Jurkat, Clone E6-1 (cell line): ENCODE results near the gene NACC1.
"Not testable (repeated sequence)": the region's sequence is repeated elsewhere in the genome, so short reads cannot be mapped to it uniquely, and the experiment has no call there.

Experiments
- DNase-seq: peaks from one replicate; pipeline ENCODE4 v3.0.0-alpha.2; 2011; ENCODE audit warnings: low read depth, low spot score
- H3K4me3 ChIP-seq: 2 replicates; pipeline ENCODE4 v1.5.1; 2011; ENCODE audit warnings: mild to moderate bottlenecking, low read length, control low read depth, moderate library complexity

The NACC1 gene

GRCh38 chr19:13134626-13135025, 16.6 kb downstream of the NACC1 start:
- no peak overlapping the region for H3K4me3 ChIP-seq
- no peak for DNase-seq

GRCh38 chr19:13135068-13136062, 17.3 kb downstream of the NACC1 start:
- no peak for DNase-seq
- no peak overlapping the region for H3K4me3 ChIP-seq

- H3K4me3 ChIP-seq, result no peak overlapping the region
- DNase-seq, result no peak
Measured at GRCh38 chr19:13137290-13137794, 19.3 kb downstream of the NACC1 start.

GRCh38 chr19:13138171-13138915, 20.3 kb downstream of the NACC1 start:
- DNase-seq, result no peak
- no peak overlapping the region for H3K4me3 ChIP-seq

GRCh38 chr19:13138916-13139198, 20.8 kb downstream of the NACC1 start:
- DNase-seq, result no peak
- no peak overlapping the region for H3K4me3 ChIP-seq

- H3K4me3 ChIP-seq, result no peak overlapping the region
- no peak for DNase-seq
Measured at GRCh38 chr19:13139633-13140311, 21.7 kb downstream of the NACC1 start.

- no peak overlapping the region for H3K4me3 ChIP-seq
- no peak for DNase-seq
Measured at GRCh38 chr19:13146763-13147563, 28.9 kb downstream of the NACC1 start.

GRCh38 chr19:13149173-13149627, 31.1 kb downstream of the NACC1 start:
- not testable (repeated sequence) for DNase-seq
- H3K4me3 ChIP-seq, result peak overlapping the region; percentile 97

GRCh38 chr19:13149628-13150186, 31.6 kb downstream of the NACC1 start:
- peak overlapping the region; percentile 97 for H3K4me3 ChIP-seq
- no peak for DNase-seq

- DNase-seq, result peak; percentile 84
- H3K4me3 ChIP-seq, result peak within 1 kb of the TSS; percentile 97
Measured at GRCh38 chr19:13150187-13150930, 32.3 kb downstream of the NACC1 start, which contains the start of the genes IER2 and STX10. Gene IER2, plus strand, starts transcription at chr19:13150411. Its CDS starts 2,776 bp downstream, at chr19:13153187. Gene STX10, minus strand, starts transcription at chr19:13150375. Its CDS starts 202 bp downstream, at chr19:13150173.

- H3K4me3 ChIP-seq, result peak overlapping the region; percentile 97
- DNase-seq, result no peak
Measured at GRCh38 chr19:13150931-13151604, 33.0 kb downstream of the NACC1 start.

GRCh38 chr19:13151605-13152355, 33.7 kb downstream of the NACC1 start:
- peak; percentile 95 for DNase-seq
- H3K4me3 ChIP-seq, result peak overlapping the region; percentile 97

- peak overlapping the region; percentile 90 for H3K4me3 ChIP-seq
- no peak for DNase-seq
Measured at GRCh38 chr19:13152356-13152973, 34.4 kb downstream of the NACC1 start.

GRCh38 chr19:13152974-13153568, 35.0 kb downstream of the NACC1 start:
- peak; percentile 92 for DNase-seq
- peak overlapping the region; percentile 90 for H3K4me3 ChIP-seq

- DNase-seq, result no peak
- peak overlapping the region; percentile 90 for H3K4me3 ChIP-seq
Measured at GRCh38 chr19:13153569-13154240, 35.6 kb downstream of the NACC1 start.
